Activated CD8-positive, alpha-beta T cell treated with anti-CD3 and anti-CD28 coated beads, Interleukin-2, amount 10 ng/mL, durations not matched to agents 7 days and 5 days (primary cell): Measurements from ENCODE around the gene CMTM3. TPM values are rescaled to one million over a fixed set of nuclear protein-coding genes. Genes with fewer than 3 reads are reported as not detected.
"Not testable (repeated sequence)": the region's sequence is repeated elsewhere in the genome, so short reads cannot be mapped to it uniquely, and the experiment has no call there.

Experiments
- ATAC-seq: fragments of 150-1000 bp; cut with Tn5 transposase; one replicate; pipeline ENCODE4 v1.10.0; 2021; ENCODE audit warnings: moderate library complexity
- CTCF ChIA-PET: fragments of 350-600 bp; sonication (Branson Sonifier 250); formaldehyde crosslinking; loops from one replicate; lab custom pipeline; 2021; ENCODE audit warnings: antibody characterized with exemption; lab: Charles Lee
- POLR2A ChIA-PET: fragments of 350-600 bp; sonication (Branson Sonifier 250); formaldehyde crosslinking; loops from one replicate; lab custom pipeline; 2021; ENCODE audit warnings: antibody characterized with exemption; lab: Charles Lee
- DNase-seq: peaks from one replicate; pipeline ENCODE4 v3.0.0-alpha.2; 2020
- H3K27ac Mint-ChIP-seq: one replicate; pipeline ENCODE4 v1.8.0; 2021; ENCODE audit warnings: mild to moderate bottlenecking, mixed read lengths
- H3K27me3 Mint-ChIP-seq: one replicate; pipeline ENCODE4 v1.8.0; 2021; ENCODE audit warnings: low read depth, mixed read lengths
- H3K36me3 Mint-ChIP-seq: one replicate; pipeline ENCODE4 v1.8.0; 2021; ENCODE audit warnings: low read depth, mixed read lengths
- H3K4me1 Mint-ChIP-seq: one replicate; pipeline ENCODE4 v1.8.0; 2021; ENCODE audit warnings: low read depth, mixed read lengths
- H3K4me3 Mint-ChIP-seq: one replicate; pipeline ENCODE4 v1.8.0; 2021; ENCODE audit warnings: mild to moderate bottlenecking, mixed read lengths
- H3K9me3 Mint-ChIP-seq: one replicate; pipeline ENCODE4 v1.8.0; 2022; ENCODE audit warnings: mixed read lengths; ENCODE audit not compliant: insufficient read depth
- total RNA-seq, 2 experiments: library from RNA; stranded (reverse); gene quantifications; one replicate each; pipeline ENCODE4 v1.2.3, GENCODE V29; 2021

Gene CMTM3
- total RNA-seq, 2 experiments from 2014 or later = 102 to 104 TPM

DNA sequence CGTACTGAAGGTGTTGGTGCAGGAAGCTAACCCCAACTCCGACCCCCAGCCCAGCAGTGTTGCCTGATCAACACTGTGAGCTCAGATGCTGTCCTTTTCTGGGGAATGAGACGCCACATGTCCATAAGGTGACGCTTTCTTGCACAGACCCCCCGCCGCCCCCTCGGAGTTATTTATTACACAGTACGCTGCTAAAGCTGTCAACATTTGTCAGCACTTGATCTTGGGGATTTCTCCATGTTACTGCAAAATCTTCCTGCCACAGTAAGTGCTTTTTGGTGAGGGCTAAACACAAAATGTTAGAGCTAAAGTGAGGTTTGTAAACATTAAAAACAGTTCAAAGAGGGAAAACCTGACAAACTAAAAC lies 15.9 kb downstream of the CMTM3 start:
- ChIA-PET CTCF (interaction anchor here (0.9 to 4.5 kb wide), 2 partner anchors 13 to 30 kb away, joined by 3 to 33 read pairs; no protein-coding TSS in a partner anchor), POLR2A (interaction anchor here (1.0 kb wide), 1 partner anchor 30 kb away, joined by 3 read pairs; no protein-coding TSS in a partner anchor)
- H3K4me3 Mint-ChIP-seq = no peak overlapping the region
- H3K36me3 Mint-ChIP-seq = no peaks in the 10 kb centered on the region
- ATAC-seq (no peak), DNase-seq (no peak)
- H3K27me3 Mint-ChIP-seq = no peaks in the 10 kb centered on the region
- no peak overlapping the region for H3K27ac Mint-ChIP-seq
- no peaks in the 10 kb centered on the region for H3K9me3 Mint-ChIP-seq
- H3K4me1 Mint-ChIP-seq = peaks cover 7% of the 10 kb centered on the region

DNA sequence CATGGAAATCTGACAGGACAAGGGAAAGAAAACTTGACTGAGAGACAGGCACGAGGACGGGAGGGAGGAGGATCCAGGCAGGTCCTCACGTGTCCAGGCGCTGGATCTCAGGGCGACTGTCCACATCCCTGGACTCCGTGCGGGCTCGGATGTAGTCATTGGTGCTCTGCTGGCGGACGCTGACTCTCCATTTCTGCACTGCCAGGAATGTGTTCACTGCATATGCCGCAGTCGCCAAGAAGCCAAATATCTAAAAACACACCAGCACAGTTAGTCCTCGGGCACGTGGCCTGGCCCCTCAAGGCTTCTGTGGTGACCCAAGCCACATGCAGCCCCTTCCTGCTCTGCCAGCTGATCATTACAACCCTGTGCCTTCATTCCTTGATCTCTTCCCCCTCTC lies 17.5 kb downstream of the CMTM3 start:
- no peak for DNase-seq
- no peak overlapping the region for H3K27ac Mint-ChIP-seq
- no peaks in the 10 kb centered on the region for H3K27me3 Mint-ChIP-seq
- ATAC-seq = no peak
- no peak overlapping the region for H3K4me3 Mint-ChIP-seq
- no peaks in the 10 kb centered on the region for H3K9me3 Mint-ChIP-seq
- no peaks in the 10 kb centered on the region for H3K36me3 Mint-ChIP-seq
- CTCF ChIA-PET = no interaction called here
- POLR2A ChIA-PET = no interaction called here
- peaks cover 7% of the 10 kb centered on the region for H3K4me1 Mint-ChIP-seq

DNA sequence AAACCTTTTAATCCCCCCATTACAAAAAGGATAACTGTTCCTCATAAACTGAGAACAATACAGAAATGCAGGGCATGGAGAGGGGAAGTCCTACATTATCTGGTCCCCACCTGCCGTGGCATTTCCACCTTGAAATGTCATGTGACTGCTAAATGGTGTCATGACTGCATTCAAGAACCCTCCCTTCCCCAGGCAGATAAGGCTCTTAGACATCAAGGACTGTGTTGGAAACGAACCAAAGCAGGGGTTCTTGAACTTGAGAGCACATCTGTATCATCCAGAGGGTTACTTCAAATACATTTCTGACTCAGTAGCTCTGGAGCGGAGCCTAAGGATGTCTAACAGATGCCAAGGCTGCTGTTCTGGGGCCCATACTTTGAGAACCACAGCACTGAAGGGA lies 18.4 kb downstream of the CMTM3 start:
- no peaks in the 10 kb centered on the region for H3K36me3 Mint-ChIP-seq
- no peak overlapping the region for H3K4me3 Mint-ChIP-seq
- no peak overlapping the region for H3K27ac Mint-ChIP-seq
- ChIA-PET CTCF (interaction anchor here (1.7 kb wide), 1 partner anchor 14 kb away, joined by 10 read pairs; no protein-coding TSS in a partner anchor), POLR2A (no interaction called here)
- no peaks in the 10 kb centered on the region for H3K27me3 Mint-ChIP-seq
- DNase-seq (no peak), ATAC-seq (no peak)
- no peaks in the 10 kb centered on the region for H3K9me3 Mint-ChIP-seq
- peaks cover 7% of the 10 kb centered on the region for H3K4me1 Mint-ChIP-seq

DNA sequence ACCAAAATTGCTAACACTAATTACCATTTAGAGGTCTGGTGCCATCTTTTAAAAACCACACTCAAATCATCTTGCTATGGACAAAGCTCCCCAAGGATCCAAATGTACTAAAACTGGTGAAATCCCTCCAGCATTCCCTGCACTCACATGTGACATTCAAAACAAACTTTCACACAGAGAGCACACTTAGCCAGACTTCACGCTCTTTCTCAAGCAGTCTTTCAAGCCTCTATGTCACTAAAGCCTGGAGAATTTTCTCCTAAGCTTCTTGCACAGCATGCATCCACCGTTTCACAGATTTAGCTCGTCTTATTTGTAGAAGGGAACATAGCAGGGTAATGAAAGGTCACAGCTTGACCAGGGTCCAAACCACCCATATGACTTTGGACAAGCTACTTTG lies 19.3 kb downstream of the CMTM3 start:
- Mint-ChIP-seq H3K9me3 (no peaks in the 10 kb centered on the region), H3K36me3 (no peaks in the 10 kb centered on the region), H3K27ac (no peak overlapping the region), H3K4me3 (no peak overlapping the region), H3K27me3 (no peaks in the 10 kb centered on the region), H3K4me1 (peaks cover 7% of the 10 kb centered on the region)
- POLR2A ChIA-PET = interaction anchor here (1.4 kb wide), 1 partner anchor 50 kb away, joined by 3 read pairs; no protein-coding TSS in a partner anchor
- CTCF ChIA-PET = interaction anchor here (0.8 to 1.7 kb wide), 2 partner anchors 12 to 15 kb away, joined by 3 to 10 read pairs; no protein-coding TSS in a partner anchor
- no peak for ATAC-seq
- no peak for DNase-seq

DNA sequence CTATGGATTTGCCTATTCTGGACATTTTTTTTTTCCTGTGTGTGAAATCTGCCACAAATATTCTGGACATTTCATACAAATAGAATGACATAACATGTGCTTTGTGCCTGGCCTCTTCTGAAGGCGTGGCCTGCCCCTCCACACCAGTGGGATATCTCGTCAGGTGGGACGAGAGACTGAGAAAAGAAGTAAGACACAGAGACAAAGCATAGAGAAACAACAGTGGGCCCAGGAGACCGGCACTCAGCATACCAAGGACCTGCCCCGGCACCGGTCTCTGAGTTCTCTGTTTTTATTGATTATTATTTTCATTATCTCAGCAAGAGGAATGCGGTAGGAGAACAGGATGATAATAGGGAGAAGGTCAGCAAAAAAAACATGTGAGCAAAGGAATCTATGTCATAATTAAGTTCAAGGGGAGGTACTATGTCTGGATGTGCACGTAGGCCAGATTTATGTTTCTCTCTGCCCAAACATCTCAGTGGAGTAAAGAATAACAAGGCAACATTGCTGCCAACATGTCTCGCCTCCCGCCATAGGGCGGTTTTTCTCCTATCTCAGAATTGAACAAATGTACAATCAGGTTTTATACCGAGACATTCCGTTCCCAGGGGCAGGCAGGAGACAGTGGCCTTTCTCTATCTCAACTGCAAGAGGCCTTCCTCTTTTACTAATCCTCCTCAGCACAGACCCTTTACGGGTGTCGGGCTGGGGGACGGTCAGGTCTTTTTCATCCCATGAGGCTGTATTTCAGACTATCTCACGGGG lies 23.3 kb downstream of the CMTM3 start:
- POLR2A ChIA-PET, H3K27me3 Mint-ChIP-seq, H3K36me3 Mint-ChIP-seq, DNase-seq, H3K9me3 Mint-ChIP-seq, ATAC-seq, H3K27ac Mint-ChIP-seq, H3K4me1 Mint-ChIP-seq, H3K4me3 Mint-ChIP-seq, CTCF ChIA-PET: not testable (repeated sequence)

DNA sequence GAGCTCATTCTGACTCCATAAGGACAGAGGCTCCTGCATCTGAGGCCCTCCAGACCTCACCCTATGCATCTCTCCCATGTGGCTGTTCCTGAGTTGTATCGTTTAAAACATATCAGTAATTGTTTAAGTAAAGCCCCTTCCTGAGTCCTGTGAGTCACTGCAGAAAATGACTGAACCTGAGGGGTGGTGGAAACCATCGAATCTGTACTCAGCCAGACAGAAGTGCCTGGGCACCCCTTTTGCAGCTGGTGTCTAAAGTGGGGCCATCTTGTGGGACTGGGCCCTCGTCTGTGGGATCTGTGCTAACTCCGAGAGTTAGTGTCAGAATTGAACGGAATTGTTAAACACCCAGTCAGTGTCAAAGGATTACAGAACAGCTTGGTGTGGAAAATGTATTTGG lies 25.4 kb downstream of the CMTM3 start:
- no peak for ATAC-seq
- CTCF ChIA-PET = interaction anchor here (1.5 kb wide), 1 partner anchor 22 kb away, joined by 5 read pairs; no protein-coding TSS in a partner anchor
- H3K27ac Mint-ChIP-seq = no peak overlapping the region

DNA sequence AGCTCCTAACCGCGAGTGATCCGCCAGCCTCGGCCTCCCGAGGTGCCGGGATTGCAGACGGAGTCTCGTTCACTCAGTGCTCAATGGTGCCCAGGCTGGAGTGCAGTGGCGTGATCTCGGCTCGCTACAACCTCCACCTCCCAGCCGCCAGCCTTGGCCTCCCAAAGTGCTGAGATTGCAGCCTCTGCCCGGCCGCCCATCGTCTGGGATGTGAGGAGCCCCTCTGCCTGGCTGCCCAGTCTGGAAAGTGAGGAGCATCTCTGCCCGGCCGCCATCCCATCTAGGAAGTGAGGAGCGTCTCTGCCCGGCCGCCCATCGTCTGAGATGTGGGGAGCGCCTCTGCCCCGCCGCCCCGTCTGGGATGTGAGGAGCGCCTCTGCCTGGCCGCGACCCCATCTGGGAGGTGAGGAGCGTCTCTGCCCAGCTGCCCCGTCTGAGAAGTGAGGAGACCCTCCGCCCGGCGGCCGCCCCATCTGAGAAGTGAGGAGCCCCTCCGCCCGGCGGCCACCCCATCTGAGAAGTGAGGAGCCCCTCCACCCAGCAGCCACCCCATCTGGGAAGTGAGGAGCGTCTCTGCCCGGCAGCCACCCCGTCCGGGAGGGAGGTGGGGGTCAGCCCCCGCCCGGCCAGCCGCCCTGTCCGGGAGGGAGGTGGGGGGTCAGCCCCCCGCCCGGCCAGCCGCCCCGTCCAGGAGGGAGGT lies 26.2 kb downstream of the CMTM3 start:
- H3K4me1 Mint-ChIP-seq, CTCF ChIA-PET, H3K4me3 Mint-ChIP-seq, ATAC-seq, POLR2A ChIA-PET, DNase-seq, H3K36me3 Mint-ChIP-seq, H3K27ac Mint-ChIP-seq, H3K9me3 Mint-ChIP-seq, H3K27me3 Mint-ChIP-seq: not testable (repeated sequence)

More for the DNA sequence above, 25.4 kb downstream of the CMTM3 start:
- no peaks in the 10 kb centered on the region for H3K27me3 Mint-ChIP-seq
- H3K36me3 Mint-ChIP-seq = no peaks in the 10 kb centered on the region
- POLR2A ChIA-PET = no interaction called here
- H3K4me1 Mint-ChIP-seq = no peaks in the 10 kb centered on the region
- no peaks in the 10 kb centered on the region for H3K9me3 Mint-ChIP-seq
- H3K4me3 Mint-ChIP-seq = no peak overlapping the region
- DNase-seq = no peak

DNA sequence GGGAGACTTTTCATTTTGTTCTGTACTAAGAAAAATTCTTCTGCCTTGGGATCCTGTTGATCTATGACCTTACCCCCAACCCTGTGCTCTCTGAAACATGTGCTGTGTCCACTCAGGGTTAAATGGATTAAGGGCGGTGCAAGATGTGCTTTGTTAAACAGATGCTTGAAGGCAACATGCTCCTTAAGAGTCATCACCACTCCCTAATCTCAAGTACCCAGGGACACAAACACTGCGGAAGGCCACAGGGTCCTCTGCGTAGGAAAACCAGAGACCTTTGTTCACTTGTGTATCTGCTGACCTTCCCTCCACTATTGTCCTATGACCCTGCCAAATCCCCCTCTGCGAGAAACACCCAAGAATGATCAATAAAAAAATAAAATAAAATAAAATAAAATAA lies 27.1 kb downstream of the CMTM3 start:
- H3K27me3 Mint-ChIP-seq, H3K36me3 Mint-ChIP-seq, H3K4me3 Mint-ChIP-seq, POLR2A ChIA-PET, H3K9me3 Mint-ChIP-seq, CTCF ChIA-PET, H3K27ac Mint-ChIP-seq, ATAC-seq, DNase-seq, H3K4me1 Mint-ChIP-seq: not testable (repeated sequence)

DNA sequence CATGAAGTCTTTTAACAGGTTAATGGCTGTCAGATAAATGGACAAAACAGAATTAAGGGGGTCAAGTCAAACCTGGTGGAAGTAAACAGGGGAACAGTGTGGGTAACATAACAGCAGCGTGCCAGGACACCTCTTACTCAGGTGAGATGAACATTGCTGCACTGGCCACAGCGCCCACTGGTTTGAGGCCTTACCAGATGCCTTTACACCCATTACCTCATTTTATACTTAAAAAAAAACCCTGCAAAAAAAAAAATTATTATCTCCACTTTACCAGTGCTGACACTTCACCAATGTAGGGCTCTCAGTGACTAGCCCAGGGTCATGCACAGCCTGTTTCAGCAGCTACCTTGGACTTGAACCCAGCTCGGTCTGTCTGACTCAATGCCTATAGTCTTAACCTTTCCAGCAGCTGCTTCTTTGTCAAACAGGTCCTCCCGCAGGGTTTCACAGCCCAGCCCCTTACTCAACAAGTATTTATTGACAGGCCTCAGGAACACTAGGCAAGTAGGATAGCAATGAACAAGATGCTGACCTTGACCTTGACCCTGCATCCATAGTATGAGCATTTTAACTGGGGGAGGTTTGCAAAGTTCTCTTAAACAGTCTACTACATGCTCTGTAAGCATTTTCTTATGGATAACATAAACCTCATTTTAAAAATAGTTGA lies 30.2 kb downstream of the CMTM3 start:
- H3K4me3 Mint-ChIP-seq = no peak overlapping the region

DNA sequence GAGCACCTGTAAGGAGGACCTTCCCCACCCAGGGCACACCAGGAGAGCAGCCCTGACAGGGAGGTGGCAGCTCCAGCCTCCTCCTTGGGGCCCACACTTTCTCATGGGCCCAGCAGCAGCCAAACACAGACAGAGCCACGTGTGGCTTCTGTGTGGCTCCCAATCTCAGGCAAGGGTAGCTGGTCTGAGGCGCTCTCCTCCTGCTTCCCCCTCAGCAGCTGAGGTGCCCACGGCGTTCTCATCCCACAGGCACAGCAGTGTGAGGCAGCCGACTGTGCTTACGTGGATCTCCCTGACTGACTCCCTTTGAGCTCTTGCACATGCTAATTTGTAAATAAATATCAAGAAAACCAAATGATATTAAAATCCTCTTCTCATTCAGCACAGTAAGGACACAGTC lies 30.9 kb downstream of the CMTM3 start:
- Mint-ChIP-seq H3K9me3 (no peaks in the 10 kb centered on the region), H3K36me3 (no peaks in the 10 kb centered on the region), H3K27ac (no peak overlapping the region), H3K27me3 (peaks cover 5% of the 10 kb centered on the region), H3K4me3 (no peak overlapping the region), H3K4me1 (no peaks in the 10 kb centered on the region)
- DNase-seq = no peak
- CTCF ChIA-PET = interaction anchor here (0.8 to 2.8 kb wide), 3 partner anchors 15 to 27 kb away, joined by 3 to 14 read pairs (median 7); no protein-coding TSS in a partner anchor
- POLR2A ChIA-PET = no interaction called here
- ATAC-seq = no peak

More for the DNA sequence above, 30.2 kb downstream of the CMTM3 start:
- Mint-ChIP-seq H3K27ac (no peak overlapping the region), H3K4me1 (no peaks in the 10 kb centered on the region), H3K9me3 (no peaks in the 10 kb centered on the region), H3K27me3 (peaks cover 5% of the 10 kb centered on the region), H3K36me3 (no peaks in the 10 kb centered on the region)
- ChIA-PET POLR2A (no interaction called here), CTCF (interaction anchor here (0.8 to 2.8 kb wide), 3 partner anchors 16 to 26 kb away, joined by 3 to 14 read pairs (median 7); no protein-coding TSS in a partner anchor)
- ATAC-seq (no peak), DNase-seq (no peak)

DNA sequence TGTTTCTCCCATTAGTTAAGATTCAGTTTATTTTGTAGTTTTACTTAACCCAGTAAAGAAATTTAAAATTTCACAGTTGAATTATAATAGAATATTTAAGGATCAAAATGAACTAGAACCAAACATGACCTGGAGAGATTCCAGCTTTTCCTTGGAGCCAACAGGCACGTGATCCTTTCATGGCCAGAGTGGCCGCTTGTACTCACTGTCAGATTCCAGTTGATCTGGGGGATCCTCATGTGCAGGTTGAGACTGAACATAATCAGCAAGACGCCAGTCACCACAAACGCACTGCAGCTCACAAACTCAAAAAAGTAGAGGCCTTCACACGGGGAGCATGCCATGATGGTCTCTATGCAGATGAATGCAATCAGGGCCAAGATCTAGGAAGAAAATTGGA lies 31.7 kb downstream of the CMTM3 start:
- H3K4me3 Mint-ChIP-seq = no peak overlapping the region
- CTCF ChIA-PET = interaction anchor here (0.5 to 2.8 kb wide), 2 partner anchors 12 to 15 kb away, joined by 3 to 14 read pairs; no protein-coding TSS in a partner anchor
- H3K4me1 Mint-ChIP-seq = no peaks in the 10 kb centered on the region
- POLR2A ChIA-PET = interaction anchor here (0.5 kb wide), 1 partner anchor 19 kb away, joined by 4 read pairs; no protein-coding TSS in a partner anchor
- H3K36me3 Mint-ChIP-seq = no peaks in the 10 kb centered on the region
- H3K27me3 Mint-ChIP-seq = peaks cover 5% of the 10 kb centered on the region
- no peak overlapping the region for H3K27ac Mint-ChIP-seq
- no peak for ATAC-seq
- H3K9me3 Mint-ChIP-seq = no peaks in the 10 kb centered on the region
- DNase-seq = no peak
